ENCODE measurements around the gene KRT6C. TPM values are rescaled to one million over a fixed set of nuclear protein-coding genes. Genes with fewer than 3 reads are reported as not detected.

KRT6C gene
- not detected for total RNA-seq

DNA sequence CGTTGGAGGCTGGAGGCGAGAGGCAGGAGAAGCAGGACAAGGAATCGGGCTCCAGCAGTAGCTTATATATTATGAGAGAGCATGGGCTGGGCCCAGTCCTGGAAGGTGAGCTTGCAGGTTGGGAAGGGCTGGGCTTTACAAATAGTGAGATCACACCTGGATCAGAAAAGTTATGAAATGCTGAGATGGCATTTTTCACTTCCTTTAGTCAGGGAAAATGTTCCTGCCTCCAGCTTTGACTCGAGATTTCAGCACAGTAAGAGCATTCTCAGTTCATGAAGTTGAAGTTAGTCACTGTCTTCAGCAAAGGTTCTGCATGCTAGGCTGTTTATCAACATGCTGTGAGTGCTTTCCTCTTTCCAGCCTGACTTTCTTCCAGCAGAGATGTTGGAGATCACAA, at the start of gene KRT6C:
KRT6C (minus strand) TSS at position 38 of the 400 bp plus-strand sequence. CDS start 68 bp downstream, outside the sequence.
- Histone ChIP-seq H3K27me3 (no peaks in the 10 kb centered on the region), H3K4me3 (no peak within 1 kb of the TSS), H3K9me3 (no peaks in the 10 kb centered on the region), H3K36me3 (no peaks in the 10 kb centered on the region), H3K4me1 (no peaks in the 10 kb centered on the region), H3K27ac (no peak within 1 kb of the TSS)
- no peak for DNase-seq (ENCODE audit: low spot score in 2 of 2)
- no peak for TF ChIP-seq CTCF (IDR thresholded peaks at IDR 0.05)
- intact Hi-C loops (cut with DNase I), result no loop called here

DNA sequence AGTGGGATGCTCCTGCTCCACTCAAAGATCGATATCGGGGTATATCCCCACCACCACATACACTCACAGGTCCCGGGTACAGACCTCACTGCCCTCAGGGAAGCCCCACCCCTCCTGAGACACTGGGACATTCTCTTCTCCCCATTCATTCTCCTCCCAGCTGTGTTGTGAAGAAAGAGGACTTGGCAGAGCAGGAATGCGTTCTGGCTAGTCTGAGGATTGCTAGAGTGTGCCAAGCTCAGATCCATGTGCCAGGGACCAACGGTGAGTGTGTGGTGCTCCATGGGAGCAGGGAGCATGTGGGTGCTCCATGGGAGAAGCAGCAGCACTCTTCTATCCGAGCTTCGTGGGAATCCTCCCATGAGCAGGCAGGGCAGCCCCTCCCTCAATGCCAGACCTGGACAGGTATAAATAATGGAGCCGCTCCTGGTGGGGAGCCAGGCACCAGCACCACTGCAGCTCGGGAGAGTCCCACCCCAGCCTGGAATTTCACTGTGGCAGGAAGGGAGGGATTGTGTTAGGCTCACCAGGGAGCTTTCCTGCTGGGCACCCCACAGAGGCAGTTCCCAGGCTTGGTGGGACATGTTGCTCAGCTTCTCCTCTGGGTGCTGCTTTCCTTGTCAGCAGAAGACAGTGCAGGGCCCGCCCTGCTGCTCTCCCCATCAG, 48.9 kb upstream of the KRT6C start:
- H3K4me3 ChIP-seq, result no peak overlapping the region
- no peaks in the 10 kb centered on the region for H3K27me3 ChIP-seq
- H3K36me3 ChIP-seq, result no peaks in the 10 kb centered on the region
- H3K27ac ChIP-seq, result no peak overlapping the region
- intact Hi-C loops (cut with DNase I), result no loop called here
- H3K9me3 ChIP-seq, result no peaks in the 10 kb centered on the region
- TF ChIP-seq CTCF (IDR thresholded peaks at IDR 0.05), result no peak
- no peaks in the 10 kb centered on the region for H3K4me1 ChIP-seq
- peak in 1 of 2 donors; percentile 54 for DNase-seq (ENCODE audit: low spot score in 2 of 2)

GRCh38 chr12:52521568-52522266, 48.1 kb upstream of the KRT6C start:
- Histone ChIP-seq H3K27me3 (no peaks in the 10 kb centered on the region), H3K4me3 (no peak overlapping the region), H3K4me1 (no peaks in the 10 kb centered on the region), H3K27ac (no peak overlapping the region), H3K36me3 (no peaks in the 10 kb centered on the region), H3K9me3 (no peaks in the 10 kb centered on the region)
- no peak for TF ChIP-seq CTCF (IDR thresholded peaks at IDR 0.05)
- intact Hi-C loops (cut with DNase I), result no loop called here
- DNase-seq (ENCODE audit: low spot score in 2 of 2), result peak in 1 of 2 donors; percentile 45

DNA sequence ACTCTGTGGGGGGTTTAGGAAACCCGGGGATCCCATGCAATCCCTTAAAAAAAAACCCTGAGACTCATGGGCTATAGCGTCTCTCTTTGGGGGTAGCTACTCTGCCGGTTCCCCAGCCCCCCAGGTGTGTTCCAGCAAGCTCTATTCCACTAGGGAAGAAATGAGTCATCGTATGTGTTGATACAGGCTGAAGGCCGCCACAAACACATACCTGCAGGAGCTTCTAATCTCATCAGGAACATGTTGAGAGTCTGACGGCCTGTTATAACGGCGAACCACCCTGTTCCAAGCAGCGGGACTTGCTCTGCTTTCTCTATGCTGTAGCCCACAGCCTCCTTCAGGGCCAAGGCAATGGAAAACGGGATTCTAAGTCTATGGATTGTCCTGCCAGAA, 47.6 kb upstream of the KRT6C start:
- intact Hi-C loops (cut with DNase I), result no loop called here

More for the DNA sequence above, 47.6 kb upstream of the KRT6C start:
- no peaks in the 10 kb centered on the region for H3K27me3 ChIP-seq
- DNase-seq (ENCODE audit: low spot score in 2 of 2), result peak in 1 of 2 donors; percentile 48
- H3K4me1 ChIP-seq, result no peaks in the 10 kb centered on the region
- no peak overlapping the region for H3K27ac ChIP-seq
- H3K9me3 ChIP-seq, result no peaks in the 10 kb centered on the region
- no peaks in the 10 kb centered on the region for H3K36me3 ChIP-seq
- TF ChIP-seq CTCF (IDR thresholded peaks at IDR 0.05), result no peak
- H3K4me3 ChIP-seq, result no peak overlapping the region

All from ascending aorta (tissue), 2 donors.